Stimulated activated CD8-positive, alpha-beta memory T cell treated with anti-CD3 and anti-CD28 coated beads, Interleukin-12 subunit alpha, Interleukin-12 subunit beta, amount 100 ng/mL, for 24 hours (primary cell): Measurements from ENCODE around the gene CCR9.
"Not testable (repeated sequence)": the region's sequence is repeated elsewhere in the genome, so short reads cannot be mapped to it uniquely, and the experiment has no call there.

Source experiments
- DNase-seq: peaks from one replicate; pipeline ENCODE4 v3.0.0-alpha.2; 2020; ENCODE audit errors: extremely low read depth

Gene CCR9, protein sequence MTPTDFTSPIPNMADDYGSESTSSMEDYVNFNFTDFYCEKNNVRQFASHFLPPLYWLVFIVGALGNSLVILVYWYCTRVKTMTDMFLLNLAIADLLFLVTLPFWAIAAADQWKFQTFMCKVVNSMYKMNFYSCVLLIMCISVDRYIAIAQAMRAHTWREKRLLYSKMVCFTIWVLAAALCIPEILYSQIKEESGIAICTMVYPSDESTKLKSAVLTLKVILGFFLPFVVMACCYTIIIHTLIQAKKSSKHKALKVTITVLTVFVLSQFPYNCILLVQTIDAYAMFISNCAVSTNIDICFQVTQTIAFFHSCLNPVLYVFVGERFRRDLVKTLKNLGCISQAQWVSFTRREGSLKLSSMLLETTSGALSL

DNA sequence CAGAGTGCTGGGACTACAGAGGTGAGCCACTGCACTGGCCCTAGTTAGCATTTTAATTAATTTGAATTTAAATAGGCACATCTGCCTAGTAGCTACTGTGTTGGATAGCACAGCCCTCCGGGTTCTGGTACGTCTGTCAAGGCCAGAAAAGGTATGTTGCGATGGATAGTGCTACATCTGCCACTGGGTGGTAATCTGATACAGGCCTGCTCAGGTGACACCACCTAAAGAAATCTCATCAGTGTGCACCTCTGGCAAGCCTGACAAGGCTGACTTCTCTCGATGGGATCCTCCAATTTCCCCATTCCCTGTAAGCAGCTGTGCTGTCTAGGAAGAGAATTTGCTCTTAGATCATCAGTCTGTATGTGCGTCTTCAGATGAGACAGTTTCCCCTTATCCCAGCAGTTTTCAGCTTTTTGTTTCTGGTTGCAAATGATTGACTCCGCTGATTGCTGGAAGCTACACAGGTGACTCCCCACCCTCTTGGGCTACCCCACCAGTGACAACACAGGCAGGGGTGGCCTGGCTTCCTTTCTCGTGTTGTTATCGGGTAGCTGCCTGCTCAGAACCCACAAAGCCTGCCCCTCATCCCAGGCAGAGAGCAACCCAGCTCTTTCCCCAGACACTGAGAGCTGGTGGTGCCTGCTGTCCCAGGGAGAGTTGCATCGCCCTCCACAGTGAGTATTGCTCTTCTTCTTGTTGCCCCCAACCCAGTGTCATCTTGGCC lies at the start of gene CCR9:
CCR9 (plus strand) TSS at position 565 of the 727 bp plus-strand sequence. CDS start 8,391 bp downstream, outside the sequence.
- DNase-seq = no peak

DNA sequence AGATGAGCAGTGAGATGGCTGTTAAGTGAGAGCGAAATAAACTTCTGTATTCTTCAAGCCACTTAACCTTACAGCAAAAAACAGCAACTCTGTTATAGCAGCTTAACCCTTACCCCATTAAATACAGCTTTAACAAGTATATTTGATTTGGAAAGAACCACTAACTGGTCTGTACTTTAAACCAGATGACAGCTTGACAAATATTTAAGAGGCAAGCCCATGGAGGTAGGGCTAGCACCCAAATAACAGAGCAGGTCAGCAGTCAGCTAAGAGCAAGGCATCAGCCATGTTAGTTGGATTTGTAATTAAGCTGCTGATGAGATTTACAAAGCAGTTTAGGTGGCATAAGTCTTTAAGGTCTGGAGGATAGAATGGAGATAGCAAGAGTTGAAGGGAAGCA lies 47.9 kb upstream of the CCR9 start:
- DNase-seq = no peak

DNA sequence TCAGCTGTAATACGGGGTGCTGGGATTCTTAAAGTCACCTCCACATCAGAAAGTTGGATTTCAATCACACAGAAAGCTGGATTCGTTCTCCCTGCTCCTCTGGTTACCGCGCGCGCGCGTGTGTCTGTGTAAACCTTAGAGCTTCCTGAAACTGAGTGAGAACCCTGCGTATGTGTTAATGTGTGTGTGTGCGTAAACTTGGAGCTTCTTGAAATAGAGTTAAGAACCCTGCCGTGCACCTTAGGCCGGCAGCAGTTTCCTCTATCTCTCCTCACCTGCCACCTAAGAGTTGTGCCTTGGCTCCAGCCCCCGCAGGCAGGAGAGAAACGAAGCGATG lies 45.0 kb upstream of the CCR9 start:
- no peak for DNase-seq

DNA sequence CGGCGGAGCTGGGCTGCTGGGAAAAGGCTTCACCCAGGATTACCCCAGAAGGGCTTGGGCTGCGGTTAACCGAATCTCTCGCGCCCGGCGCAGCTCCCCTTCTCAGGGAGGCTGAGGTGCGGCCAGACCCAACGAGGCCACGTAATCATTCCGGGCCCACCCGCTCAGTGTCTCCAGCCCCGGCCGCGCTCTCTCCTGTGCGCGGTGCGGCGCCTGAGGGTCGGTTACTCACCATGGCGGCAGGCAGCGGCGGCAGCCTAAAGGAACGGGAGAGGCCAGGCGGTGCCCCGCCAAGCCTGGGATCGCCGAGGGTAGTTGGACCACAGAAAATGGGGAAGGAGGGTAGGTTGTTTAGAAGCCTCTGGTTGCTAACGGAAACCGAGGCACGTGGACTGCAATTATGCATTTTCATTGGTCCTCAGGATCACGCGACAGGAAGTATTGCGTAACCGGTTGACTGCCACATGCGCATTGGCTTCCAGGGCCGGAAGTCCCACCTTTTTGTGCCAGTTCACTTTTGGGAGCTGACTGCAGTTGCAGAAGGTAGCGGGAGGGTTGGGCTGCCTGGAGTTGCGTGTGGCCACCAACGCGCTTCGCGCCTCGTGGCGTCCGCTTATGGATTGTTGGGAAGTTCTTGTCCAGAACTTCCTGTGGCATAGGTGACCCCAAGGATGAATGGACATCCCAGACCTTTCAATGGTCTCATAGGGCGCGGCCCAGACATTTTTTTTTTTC lies 44.4 kb upstream of the CCR9 start, which contains the start of gene LZTFL1:
LZTFL1 (minus strand) TSS at position 363 of the 735 bp plus-strand sequence; CDS start at position 235, 128 bp downstream.
- peak; percentile 72 for DNase-seq

DNA sequence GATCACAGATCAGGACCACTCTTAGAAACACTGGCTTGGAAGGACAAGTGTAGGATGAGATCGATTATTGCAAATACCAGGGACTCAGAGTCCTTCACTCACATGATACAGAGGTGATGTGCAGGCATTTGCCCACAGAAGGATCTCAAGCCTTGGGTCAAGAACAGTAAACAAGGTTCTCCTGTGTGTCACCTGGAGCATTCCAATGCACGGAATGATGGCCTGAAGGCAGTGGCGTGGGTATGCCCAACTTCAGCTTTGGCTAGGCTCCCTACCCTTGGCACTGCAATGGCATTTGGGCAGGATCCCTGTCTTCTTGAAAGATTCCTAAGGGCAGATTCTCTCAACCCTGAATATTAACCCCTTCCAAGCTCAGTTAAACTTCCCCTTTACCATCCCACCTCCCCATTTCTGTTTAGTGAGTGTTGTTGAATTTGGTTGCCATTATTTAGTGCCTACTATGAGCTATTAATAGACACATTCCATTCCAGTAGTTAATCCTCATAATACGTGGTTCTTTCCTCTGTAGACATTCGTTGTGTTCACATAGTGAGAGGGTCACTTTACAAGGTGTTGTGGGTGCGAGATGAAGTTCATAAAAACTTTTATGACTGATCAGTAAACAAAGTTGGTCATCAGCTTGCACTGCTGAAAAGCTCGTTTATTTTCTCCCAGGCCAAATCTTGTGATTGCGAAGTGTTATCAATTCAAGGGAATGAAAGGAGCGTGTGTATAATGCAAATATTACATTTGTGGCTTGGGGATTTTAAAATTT lies 43.3 kb upstream of the CCR9 start:
- DNase-seq = no peak

DNA sequence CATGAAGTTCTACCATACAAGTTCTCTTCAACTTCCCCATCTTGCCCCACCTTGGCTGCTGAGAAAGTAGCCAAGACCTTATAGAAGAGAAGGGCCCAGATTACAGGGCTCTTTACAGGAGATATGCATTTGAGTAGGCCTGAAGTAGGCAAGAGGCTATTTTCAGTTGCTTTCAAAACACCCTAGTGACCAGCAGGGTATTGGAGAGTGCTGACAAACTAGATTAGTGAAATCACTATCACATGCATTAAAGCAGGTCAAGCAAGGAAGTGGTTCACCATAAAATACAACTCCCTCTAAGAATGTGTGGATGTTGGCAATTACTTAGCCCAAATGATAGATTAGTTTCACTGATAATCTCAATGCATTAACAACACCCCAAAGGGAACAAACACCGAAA lies 41.7 kb upstream of the CCR9 start:
- DNase-seq = no peak

DNA sequence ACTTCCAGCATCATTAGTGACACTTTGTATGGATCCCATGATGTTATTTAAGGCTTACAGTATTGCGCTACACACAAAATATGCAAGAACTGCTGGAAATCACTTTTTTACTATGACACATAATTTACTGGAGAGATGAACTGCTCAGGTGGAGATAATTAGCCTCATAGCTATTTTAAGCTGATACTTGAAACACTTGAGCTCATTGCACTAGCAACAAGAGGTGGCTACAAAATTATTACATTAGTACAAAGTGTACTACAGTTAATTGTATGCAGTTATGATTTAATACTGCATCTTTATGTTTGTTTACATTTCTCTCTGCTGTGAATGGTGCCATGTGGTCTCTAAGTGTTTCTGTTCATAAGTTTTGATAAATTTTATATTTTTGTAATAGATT lies 38.0 kb upstream of the CCR9 start:
- DNase-seq = no peak

DNA sequence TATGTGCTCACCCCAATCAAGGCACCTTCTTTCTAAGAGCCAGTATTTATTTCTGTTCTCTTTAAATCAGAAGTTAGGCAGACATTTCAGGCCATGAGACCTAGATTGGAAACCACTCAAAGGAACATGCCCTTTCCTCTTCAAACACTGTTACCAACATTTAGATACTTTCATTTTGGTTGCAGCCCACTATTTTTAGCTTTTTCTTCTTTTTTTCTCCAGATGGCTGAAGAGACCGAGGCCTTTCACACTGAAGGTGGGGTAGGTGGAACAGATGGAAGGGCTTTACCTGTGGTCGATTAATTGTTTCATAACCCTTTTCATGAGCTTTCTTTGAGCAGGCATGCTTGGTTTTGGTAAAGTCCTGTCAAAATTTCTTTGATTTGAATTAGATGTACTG lies 33.5 kb upstream of the CCR9 start:
- DNase-seq = no peak

DNA sequence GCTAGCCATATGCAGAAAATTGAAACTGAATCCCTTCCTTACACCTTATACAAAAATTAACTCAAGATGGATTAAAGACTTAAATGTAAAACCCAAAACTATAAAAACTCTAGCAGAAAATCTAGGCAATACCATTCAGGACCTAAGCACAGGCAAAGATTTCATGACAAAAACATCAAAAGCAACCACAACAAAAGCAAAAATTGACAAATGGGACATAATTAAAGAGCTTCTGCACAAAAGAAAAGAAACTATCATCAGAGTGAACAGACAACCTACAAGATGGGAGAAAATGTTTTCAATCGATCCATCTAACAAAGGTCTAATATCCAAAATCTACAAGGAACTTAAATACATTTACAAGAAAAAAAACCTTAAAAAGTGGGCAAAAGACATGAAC lies 30.0 kb upstream of the CCR9 start:
- DNase-seq = not testable (repeated sequence)

DNA sequence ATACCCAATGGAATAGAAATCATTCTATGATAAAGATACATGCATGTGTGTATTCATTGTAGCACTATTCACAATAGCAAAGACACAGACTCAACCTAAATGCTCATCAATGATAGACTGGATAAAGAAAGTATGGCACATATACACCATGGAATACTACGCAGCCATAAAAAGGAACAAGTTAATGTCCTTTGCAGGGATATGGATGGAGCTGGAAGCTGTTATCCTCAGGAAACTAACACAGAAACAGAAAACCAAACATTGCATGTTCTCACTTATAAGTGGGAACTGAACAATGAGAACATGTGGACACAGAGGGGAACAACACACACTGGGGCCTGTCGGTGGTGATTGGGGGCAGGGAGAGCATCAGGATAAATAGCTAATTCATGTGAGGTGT lies 29.3 kb upstream of the CCR9 start:
- DNase-seq = not testable (repeated sequence)

DNA sequence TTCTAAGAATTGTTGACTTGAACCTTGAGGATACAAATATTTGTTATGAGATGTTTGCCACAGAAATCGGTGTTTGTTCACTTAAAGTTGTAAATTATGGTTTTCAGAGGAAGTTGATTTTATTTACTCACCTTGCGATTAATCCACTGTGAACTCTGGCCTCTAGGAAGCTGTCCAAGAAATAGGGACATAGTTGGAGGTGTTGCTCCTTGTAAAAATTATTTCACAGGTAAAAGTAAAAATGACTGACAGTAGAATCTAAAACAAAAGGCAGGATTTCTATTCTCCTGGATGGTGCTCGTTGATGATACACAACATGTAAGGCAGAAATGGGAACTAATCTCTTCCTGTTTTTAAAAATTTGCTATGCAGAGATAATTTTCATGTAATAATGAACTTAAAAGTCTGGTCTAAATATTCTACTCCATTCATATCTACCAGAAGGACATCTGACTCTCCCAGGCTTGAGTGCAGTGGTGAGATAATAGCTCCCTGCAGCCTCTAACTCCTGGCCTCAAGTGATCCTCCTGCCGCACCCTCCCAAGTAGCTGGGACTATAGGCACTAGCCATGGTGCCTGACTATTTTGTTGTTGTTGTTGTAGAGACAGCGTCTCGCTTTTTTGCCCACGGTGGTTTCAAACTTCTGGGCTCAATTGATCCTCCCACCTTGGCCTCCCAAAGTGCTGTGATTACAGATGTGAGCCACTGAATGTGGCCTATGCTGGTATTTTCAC lies 27.4 kb upstream of the CCR9 start:
- no peak for DNase-seq

DNA sequence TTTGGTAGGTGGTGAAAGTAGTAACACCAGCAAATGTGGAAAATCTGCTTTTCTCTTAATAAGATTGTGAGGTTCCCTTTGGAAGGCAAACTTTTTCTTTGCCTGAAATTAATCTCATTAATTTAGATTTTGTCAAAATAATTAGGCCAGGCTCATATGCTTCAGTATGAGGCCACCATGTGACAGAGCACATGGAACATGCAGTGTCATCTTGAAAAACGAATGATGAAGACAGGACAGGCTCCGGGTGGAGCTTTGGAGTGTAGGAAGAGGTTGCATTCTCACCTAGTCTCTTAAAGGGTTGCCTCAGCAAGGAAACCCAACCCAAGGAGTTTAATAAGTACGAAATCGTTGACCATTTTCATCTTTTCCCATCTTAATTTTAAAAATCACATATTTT lies 25.9 kb upstream of the CCR9 start:
- DNase-seq = no peak

DNA sequence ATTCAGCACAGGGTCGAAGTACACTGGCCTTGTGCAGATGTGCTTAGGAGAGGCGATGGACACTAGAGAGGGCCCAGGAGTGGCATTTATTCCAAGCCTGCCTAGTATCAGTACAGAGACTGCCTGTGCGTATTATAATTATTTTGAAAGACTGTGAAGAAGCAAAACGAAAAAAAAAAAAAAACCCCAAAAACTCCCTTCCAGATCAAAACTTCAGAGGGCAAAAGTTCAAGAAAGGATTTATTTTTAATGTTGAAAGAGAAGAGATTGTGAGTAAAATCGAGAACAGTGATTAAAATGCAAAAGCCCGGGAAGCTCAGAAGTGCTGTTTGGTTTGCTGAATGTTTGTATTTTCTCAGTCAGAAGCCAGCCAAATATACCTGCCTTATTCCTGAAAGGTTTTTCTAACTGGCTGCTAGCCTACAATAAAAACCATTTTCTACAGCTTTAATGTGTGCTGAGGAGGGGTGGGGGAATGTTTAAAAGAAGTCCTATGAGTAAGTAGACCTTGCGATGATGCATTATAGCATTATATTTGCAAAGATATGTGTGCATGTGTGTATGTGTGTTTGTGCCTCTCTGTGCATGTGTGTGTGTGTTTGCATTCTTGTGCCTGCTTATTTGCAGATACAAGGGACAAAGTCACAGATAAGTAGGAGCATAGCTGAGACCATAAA lies 25.2 kb upstream of the CCR9 start:
- no peak for DNase-seq

DNA sequence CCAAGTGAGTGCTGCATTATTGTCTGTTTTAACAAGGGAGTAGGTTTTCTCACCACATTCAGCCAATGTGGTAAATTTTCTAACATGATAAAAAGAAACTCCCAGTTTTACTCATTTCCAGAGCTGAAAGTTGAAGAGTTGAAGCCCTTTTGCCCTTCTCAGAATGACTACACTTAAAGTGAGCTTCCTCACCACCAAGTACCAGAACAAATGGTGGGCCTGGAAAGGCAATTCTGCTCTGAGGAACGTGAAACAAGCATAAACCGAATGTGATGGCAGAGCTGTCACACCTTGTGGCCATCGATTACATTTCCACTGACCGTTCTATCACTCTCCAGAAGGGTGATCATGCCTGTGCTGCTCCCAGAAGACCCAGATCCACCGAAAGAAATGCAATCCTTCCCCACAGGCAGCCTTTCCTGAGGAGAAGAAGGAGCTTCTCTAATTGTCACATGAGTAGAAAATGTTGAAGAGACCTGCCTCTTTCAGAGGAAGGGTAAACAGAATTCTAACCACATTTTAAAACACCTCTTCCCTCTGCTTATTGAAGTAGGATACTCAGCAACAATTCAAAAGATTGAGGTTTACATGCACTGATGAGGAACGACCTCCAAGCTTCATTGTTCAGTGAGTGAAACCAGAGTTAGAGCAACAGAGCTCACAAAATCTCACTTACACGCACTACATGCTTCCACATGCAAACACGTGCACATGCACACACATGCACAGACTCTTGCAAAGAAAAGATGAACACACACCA lies 21.4 kb upstream of the CCR9 start:
- DNase-seq = no peak

DNA sequence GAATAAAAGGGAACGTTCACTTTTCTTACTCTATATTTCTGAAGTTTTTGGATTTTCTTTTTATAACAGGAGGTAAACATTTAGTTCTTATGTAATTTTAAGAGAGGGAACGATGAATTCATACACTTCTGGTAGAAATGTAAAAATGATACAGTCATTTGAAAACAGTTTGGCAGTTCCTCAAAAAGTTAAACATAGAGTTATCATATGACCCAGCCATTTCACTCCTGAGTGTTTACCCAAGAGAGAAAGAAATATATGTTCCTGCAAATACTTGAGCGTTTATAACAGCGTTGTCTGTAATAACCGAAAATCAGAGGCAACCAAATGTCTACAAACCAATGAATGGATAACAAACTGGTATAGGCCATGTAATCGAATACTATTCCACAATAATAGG lies 20.8 kb upstream of the CCR9 start:
- no peak for DNase-seq

DNA sequence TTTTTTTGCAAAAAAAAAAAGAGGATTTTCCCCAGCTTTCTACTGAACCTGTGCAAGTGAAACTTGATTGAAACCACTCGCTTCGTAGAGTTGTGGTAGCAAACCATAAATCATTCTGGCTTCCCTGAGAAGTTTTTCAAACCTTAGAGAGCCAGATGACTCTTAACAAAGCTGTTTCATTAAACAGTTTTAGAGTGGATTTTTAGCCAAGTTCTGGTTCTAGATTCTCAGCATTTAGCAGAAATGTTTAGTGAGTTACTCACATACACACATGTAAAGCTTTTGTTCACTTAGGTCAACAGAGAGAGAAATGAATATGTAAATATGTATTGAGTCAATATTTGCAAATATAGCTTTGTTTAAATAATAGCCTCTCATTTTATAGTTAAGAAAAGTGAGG lies 18.1 kb upstream of the CCR9 start:
- no peak for DNase-seq

DNA sequence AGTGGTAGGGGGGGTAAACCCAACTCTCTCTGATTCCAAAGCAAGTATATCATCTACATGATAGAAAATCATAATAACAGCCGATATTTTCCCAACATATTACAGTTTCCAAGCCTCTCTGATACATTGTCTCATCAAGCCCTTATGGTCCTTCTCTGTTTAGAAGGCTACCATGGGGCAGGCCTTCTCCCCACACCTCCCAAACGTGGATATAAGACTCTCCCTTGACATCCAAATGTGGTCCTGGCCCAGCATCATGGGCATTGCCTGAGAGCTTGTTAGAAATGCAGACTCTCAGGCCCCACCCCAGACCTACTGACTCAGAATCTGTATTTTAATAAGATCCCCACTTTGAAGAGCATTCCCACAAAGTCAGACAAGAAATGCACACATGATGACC lies 17.7 kb upstream of the CCR9 start:
- DNase-seq = no peak

DNA sequence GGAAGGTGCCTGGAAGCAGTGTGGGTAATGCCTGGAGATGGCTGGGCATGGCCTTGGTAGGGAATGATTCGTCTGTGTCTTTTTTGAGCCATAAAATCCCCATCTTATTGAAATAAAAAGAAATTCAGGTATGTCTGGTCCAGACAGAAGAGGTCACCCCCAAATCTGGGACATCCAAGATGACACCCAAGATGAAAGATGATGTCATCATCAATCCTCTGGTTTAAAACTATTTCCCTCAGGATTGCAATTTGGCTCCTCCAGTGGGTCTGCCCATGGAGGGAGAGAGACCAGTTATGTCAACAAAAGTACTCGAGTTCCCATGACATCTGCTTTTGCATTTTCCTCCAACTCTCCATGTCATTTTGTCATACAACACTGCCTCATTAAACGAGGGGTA lies 16.7 kb upstream of the CCR9 start:
- DNase-seq = no peak

DNA sequence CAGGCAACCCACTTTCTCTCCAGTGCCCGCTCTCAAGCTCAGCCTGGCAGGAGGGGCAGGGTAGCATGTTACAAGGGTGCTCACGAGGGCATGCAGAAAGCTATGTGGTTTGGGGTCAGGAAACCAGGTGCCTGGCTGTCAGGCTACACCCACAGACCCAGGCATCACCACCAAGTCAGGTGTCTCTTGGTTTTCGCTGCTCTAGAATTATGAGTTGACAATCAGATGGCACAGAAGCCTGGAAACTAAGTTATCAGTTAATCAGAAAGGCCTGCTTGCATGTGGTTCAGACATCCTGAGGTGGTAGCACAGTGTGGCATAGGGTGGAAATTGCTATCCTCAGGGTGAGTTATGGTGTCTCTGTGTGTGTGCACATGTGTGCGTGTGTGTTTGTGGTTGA lies 16.2 kb upstream of the CCR9 start:
- DNase-seq = peak; percentile 23

DNA sequence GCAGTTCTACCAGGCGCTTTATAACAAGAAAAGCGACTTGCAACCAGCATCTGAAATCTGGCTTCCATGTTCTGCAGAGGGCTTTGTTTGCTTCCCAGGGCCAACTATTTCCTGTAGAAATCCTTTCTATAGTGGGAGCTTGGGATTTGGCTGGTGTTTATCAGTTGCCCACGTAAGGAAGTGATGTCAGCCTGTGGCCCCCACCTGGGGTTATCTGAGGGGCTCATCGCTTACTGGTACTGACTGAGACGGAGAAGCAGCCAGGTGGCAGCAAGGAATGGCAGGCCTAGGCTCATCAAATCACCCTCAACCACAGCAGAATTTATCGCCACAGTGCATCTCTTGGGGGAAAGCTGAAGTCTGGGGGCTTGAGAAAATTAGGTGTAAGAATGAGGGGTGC lies 14.6 kb upstream of the CCR9 start:
- DNase-seq = no peak
